HG03066 (cell line): ENCODE results near the gene EIF2S1.

ENCODE experiments used
- ATAC-seq: cut with Tn5 transposase; IDR thresholded peaks from one replicate; pipeline ENCODE4 v1.9.1; 2021; ENCODE audit warnings: low read depth; ENCODE audit not compliant: unreplicated experiment

Gene EIF2S1

DNA sequence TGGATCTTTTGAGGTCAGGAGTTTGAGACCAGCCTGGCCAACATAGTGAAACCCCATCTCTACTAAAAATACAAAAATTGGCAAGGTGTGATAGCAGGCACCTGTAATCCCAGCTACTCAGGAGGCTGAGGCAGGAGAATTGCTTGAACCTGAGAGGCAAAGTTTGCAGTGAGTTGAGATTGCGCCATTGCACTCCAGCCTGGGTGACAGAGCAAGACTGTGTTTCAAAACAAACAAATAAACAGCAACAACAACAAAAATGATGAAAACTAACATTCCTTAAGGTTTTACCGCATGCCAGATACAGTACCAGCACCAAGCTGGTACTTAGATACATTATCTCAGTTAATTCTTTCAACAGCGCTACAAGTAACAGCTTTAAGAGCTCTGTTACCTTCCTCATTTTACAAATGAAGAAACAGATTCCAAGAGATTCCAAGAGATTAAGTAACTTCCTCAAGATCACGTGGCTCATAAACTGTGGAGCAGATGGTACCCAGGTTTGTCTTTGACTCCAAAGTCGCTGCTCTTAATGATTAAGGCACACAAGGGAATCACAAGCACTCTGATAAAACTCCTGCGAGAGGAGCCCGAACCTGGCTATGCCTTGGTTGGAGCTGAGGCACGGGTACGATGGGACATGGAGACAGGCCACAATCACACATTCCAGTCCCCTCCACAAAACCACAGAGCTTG is 69.5 kb downstream of the EIF2S1 start:
- ATAC-seq: no peak

DNA sequence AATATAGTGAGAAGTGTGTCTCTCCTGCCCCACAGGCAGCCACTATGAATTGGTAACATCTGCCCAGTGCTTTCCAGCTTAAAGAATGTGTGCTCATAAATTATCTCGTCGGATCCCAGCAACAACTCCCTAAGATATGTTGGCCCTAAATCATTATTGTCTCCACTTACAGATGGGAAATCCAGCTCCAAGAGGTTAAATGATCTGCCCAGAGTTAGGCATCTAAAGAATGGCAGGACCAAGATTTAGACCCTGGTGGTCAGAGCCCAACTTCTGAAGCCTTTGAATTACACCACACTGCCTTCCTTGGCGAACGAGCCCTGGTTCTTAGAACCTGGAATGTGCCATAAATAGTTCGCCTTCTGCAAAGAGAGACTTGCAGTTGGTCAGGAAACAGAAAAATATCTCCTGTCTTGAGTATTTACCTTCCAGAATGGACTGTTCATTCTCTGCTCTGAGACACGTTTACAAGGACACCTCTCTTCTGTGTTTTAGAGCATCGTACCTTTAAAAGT is 72.0 kb downstream of the EIF2S1 start:
- ATAC-seq: no peak

DNA sequence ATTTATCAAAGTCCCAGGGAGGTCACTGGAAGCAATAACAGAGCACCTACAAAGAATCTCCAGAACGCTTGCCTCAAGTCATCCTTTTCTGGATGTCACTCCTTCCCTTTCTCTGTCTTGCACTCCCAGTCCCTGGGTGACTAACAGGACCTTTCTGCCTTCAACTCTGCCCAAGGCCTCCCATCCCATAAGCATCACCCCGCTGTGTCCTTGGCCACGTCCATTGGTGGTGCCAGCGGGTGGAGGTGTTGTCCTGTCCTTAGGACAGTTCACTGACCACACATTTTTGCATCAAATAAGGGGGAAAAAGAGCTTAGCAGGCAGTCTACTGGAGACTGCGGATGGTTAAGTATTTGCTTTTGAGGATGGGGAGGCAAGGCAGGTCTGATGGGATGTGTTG is 75.5 kb downstream of the EIF2S1 start:
- ATAC-seq: no peak
